CD8-positive, alpha-beta memory T cell (primary cell): Measurements from ENCODE around the gene IQGAP1. TPM values are rescaled to one million over a fixed set of nuclear protein-coding genes. Genes with fewer than 3 reads are reported as not detected.
"Not testable (repeated sequence)": the region's sequence is repeated elsewhere in the genome, so short reads cannot be mapped to it uniquely, and the experiment has no call there.

Experiments used
- CTCF ChIA-PET: fragments of 350-600 bp; sonication (Branson Sonifier 250); formaldehyde crosslinking; loops from one replicate; lab custom pipeline; 2021; ENCODE audit warnings: antibody characterized with exemption; lab: Charles Lee
- POLR2A ChIA-PET: fragments of 350-600 bp; sonication (Branson Sonifier 250); formaldehyde crosslinking; loops from one replicate; lab custom pipeline; 2021; ENCODE audit warnings: antibody characterized with exemption; lab: Charles Lee
- DNase-seq, 5 donors: peaks; one replicate each; pipeline versions ENCODE4 v3.0.0 to v3.0.0-alpha.2; 2020 to 2022; ENCODE audit warnings: mixed read lengths in 1 of 5
- H3K27ac ChIP-seq: one replicate; pipeline ENCODE4 v1.7.0; 2013; ENCODE audit warnings: low read depth, mild to moderate bottlenecking, low read length, moderate library complexity
- H3K27me3 ChIP-seq: 2 replicates; pipeline ENCODE4 v1.7.0; 2013; ENCODE audit warnings: low read length, mild to moderate bottlenecking; ENCODE audit not compliant: insufficient read depth, poor library complexity, severe bottlenecking
- H3K36me3 ChIP-seq: 2 replicates; pipeline ENCODE4 v1.7.0; 2013; ENCODE audit warnings: mild to moderate bottlenecking, low read length, moderate library complexity; ENCODE audit not compliant: insufficient read depth
- H3K4me1 ChIP-seq: 2 replicates; pipeline ENCODE4 v1.7.0; 2013; ENCODE audit warnings: mild to moderate bottlenecking, low read length, moderate library complexity; ENCODE audit not compliant: insufficient read depth
- H3K4me3 ChIP-seq: 2 replicates; pipeline ENCODE4 v1.7.0; 2013; ENCODE audit warnings: mild to moderate bottlenecking, low read length
- H3K9me3 ChIP-seq: 2 replicates; pipeline ENCODE4 v1.7.0; 2013; ENCODE audit warnings: mild to moderate bottlenecking, low read length
- H3K27ac Mint-ChIP-seq, 8 donors: one replicate each; pipeline ENCODE4 v1.8.0; 2020 to 2021; ENCODE audit warnings: mixed read lengths in 8 of 8, mild to moderate bottlenecking in 6 of 8, inconsistent platforms in 3 of 8, moderate library complexity in 3 of 8
- H3K27me3 Mint-ChIP-seq, 2 donors: one replicate each; pipeline ENCODE4 v1.8.0; 2020 to 2021; ENCODE audit warnings: mixed read lengths in 2 of 2, mild to moderate bottlenecking in 1 of 2, moderate library complexity in 1 of 2
- H3K36me3 Mint-ChIP-seq, 3 donors: one replicate each; pipeline ENCODE4 v1.8.0; 2020 to 2021; ENCODE audit warnings: mixed read lengths in 3 of 3, inconsistent platforms in 1 of 3, mild to moderate bottlenecking in 1 of 3
- H3K4me1 Mint-ChIP-seq, 3 donors: one replicate each; pipeline ENCODE4 v1.8.0; 2020 to 2021; ENCODE audit warnings: mixed read lengths in 3 of 3, inconsistent platforms in 1 of 3, mild to moderate bottlenecking in 1 of 3
- H3K4me3 Mint-ChIP-seq, 7 donors: one replicate each; pipeline ENCODE4 v1.8.0; 2020 to 2021; ENCODE audit warnings: mixed read lengths in 7 of 7, mild to moderate bottlenecking in 6 of 7, moderate library complexity in 4 of 7, inconsistent platforms in 2 of 7
- H3K9me3 Mint-ChIP-seq, 5 donors: one replicate each; pipeline ENCODE4 v1.8.0; 2020 to 2022; ENCODE audit warnings: mixed read lengths in 5 of 5, mild to moderate bottlenecking in 3 of 5, moderate library complexity in 2 of 5, inconsistent platforms in 1 of 5
- polyA plus RNA-seq: library from polyadenylated mRNA; unstranded; fragments of 300-500 nt; fragmentation: Illumina TruSeq; gene quantifications from one replicate; pipeline ENCODE4 v1.2.3, GENCODE V29; 2021
- total RNA-seq, 2 experiments: library from RNA; stranded (reverse); gene quantifications; one replicate each; pipeline ENCODE4 v1.2.3, GENCODE V29; 2021

Gene IQGAP1
- total and polyA plus RNA-seq, 3 experiments from 2014 or later, result 151 to 176 (median 173) TPM

- ChIA-PET POLR2A (interaction anchor here (3.6 kb wide), 1 partner anchor 14 kb away, joined by 46 read pairs; the partner anchor contains the start of gene IQGAP1), CTCF (interaction anchor here (1.3 to 3.7 kb wide), 2 partner anchors 13 to 82 kb away, joined by 4 to 11 read pairs; no protein-coding TSS in a partner anchor)
- Histone ChIP-seq H3K27ac (peak overlapping the region; percentile 91), H3K4me3 (no peak overlapping the region), H3K27me3 (no peaks in the 10 kb centered on the region), H3K9me3 (no peaks in the 10 kb centered on the region), H3K36me3 (no peaks in the 10 kb centered on the region), H3K4me1 (peaks cover 54% of the 10 kb centered on the region)
- Mint-ChIP-seq H3K9me3 (no peaks in the 10 kb centered on the region), H3K4me3 (peak overlapping the region; percentile 10 to 79 (median 50)), H3K36me3 (peaks cover 0 to 9% (median 2%) of the 10 kb centered on the region in 3 donors), H3K27me3 (no peaks in the 10 kb centered on the region), H3K4me1 (peaks cover 66 to 90% (median 83%) of the 10 kb centered on the region in 3 donors), H3K27ac (peak overlapping the region; percentile 96 to 100 (median 99))
- no peak for DNase-seq
These were observed 14.2 kb downstream of the IQGAP1 start for GRCh38 chr15:90402223-90402622.

- no peak overlapping the region for H3K27ac ChIP-seq
- no peaks in the 10 kb centered on the region for H3K27me3 ChIP-seq
- no peaks in the 10 kb centered on the region for H3K27me3 Mint-ChIP-seq
- POLR2A ChIA-PET, result interaction anchor here (3.6 kb wide), 1 partner anchor 14 kb away, joined by 46 read pairs; the partner anchor contains the start of gene IQGAP1
- H3K27ac Mint-ChIP-seq, result peak overlapping the region; percentile 96 to 100 (median 99)
- H3K36me3 Mint-ChIP-seq, result peaks cover 0 to 9% (median 2%) of the 10 kb centered on the region in 3 donors
- H3K9me3 ChIP-seq, result no peaks in the 10 kb centered on the region
- peaks cover 59% of the 10 kb centered on the region for H3K4me1 ChIP-seq
- H3K9me3 Mint-ChIP-seq, result no peaks in the 10 kb centered on the region
- H3K4me3 ChIP-seq, result no peak overlapping the region
- H3K4me1 Mint-ChIP-seq, result peaks cover 70 to 94% (median 87%) of the 10 kb centered on the region in 3 donors
- no peaks in the 10 kb centered on the region for H3K36me3 ChIP-seq
- DNase-seq, result no peak
- H3K4me3 Mint-ChIP-seq, result peak overlapping the region in 5 of 7 donors; percentile 10 to 76 (median 19)
- CTCF ChIA-PET, result interaction anchor here (3.7 kb wide), 1 partner anchor 83 kb away, joined by 11 read pairs; no protein-coding TSS in a partner anchor
These were observed 14.7 kb downstream of the IQGAP1 start for GRCh38 chr15:90402767-90403166.

GRCh38 chr15:90405055-90405607 is 17.1 kb downstream of the IQGAP1 start:
- Mint-ChIP-seq H3K4me3 (peak overlapping the region in 1 of 7 donors; percentile 8), H3K27me3 (no peaks in the 10 kb centered on the region), H3K27ac (peak overlapping the region in 6 of 8 donors; percentile 17 to 76 (median 59)), H3K36me3 (peaks cover 4 to 17% (median 4%) of the 10 kb centered on the region in 3 donors), H3K9me3 (no peaks in the 10 kb centered on the region), H3K4me1 (peaks cover 77 to 94% (median 88%) of the 10 kb centered on the region in 3 donors)
- H3K27ac ChIP-seq, result no peak overlapping the region
- H3K4me3 ChIP-seq, result no peak overlapping the region
- no peaks in the 10 kb centered on the region for H3K27me3 ChIP-seq
- no peaks in the 10 kb centered on the region for H3K9me3 ChIP-seq
- CTCF ChIA-PET, result interaction anchor here (0.7 to 1.1 kb wide), 2 partner anchors 15 to 43 kb away, joined by 3 to 4 read pairs; no protein-coding TSS in a partner anchor
- POLR2A ChIA-PET, result no interaction called here
- no peak for DNase-seq
- peaks cover 60% of the 10 kb centered on the region for H3K4me1 ChIP-seq
- no peaks in the 10 kb centered on the region for H3K36me3 ChIP-seq

GRCh38 chr15:90407336-90407735 is 19.3 kb downstream of the IQGAP1 start:
- H3K4me3 Mint-ChIP-seq, result peak overlapping the region in 3 of 7 donors; percentile 56 to 81 (median 63)
- H3K9me3 Mint-ChIP-seq, result no peaks in the 10 kb centered on the region
- DNase-seq, result no peak
- peaks cover 70 to 90% (median 87%) of the 10 kb centered on the region in 3 donors for H3K4me1 Mint-ChIP-seq
- H3K36me3 ChIP-seq, result no peaks in the 10 kb centered on the region
- ChIA-PET POLR2A (interaction anchor here (1.7 kb wide), 1 partner anchor 19 kb away, joined by 21 read pairs; the partner anchor contains the start of gene IQGAP1), CTCF (interaction anchor here (1.2 to 2.4 kb wide), 3 partner anchors 15 to 87 kb away, joined by 3 to 10 read pairs (median 5); partner anchors contain the start of gene IQGAP1)
- no peaks in the 10 kb centered on the region for H3K27me3 Mint-ChIP-seq
- no peak overlapping the region for H3K27ac ChIP-seq
- H3K4me3 ChIP-seq, result no peak overlapping the region
- H3K27ac Mint-ChIP-seq, result peak overlapping the region in 6 of 8 donors; percentile 54 to 98 (median 72)
- H3K36me3 Mint-ChIP-seq, result peaks cover 9 to 22% (median 9%) of the 10 kb centered on the region in 3 donors
- no peaks in the 10 kb centered on the region for H3K27me3 ChIP-seq
- H3K4me1 ChIP-seq, result peaks cover 53% of the 10 kb centered on the region
- no peaks in the 10 kb centered on the region for H3K9me3 ChIP-seq

- Mint-ChIP-seq H3K4me3 (peak overlapping the region; percentile 29 to 81 (median 56)), H3K36me3 (peaks cover 9 to 21% (median 9%) of the 10 kb centered on the region in 3 donors), H3K9me3 (no peaks in the 10 kb centered on the region), H3K4me1 (peaks cover 72 to 90% (median 89%) of the 10 kb centered on the region in 3 donors), H3K27ac (peak overlapping the region; percentile 19 to 98 (median 68)), H3K27me3 (no peaks in the 10 kb centered on the region)
- ChIA-PET POLR2A (interaction anchor here (1.7 kb wide), 1 partner anchor 20 kb away, joined by 21 read pairs; the partner anchor contains the start of gene IQGAP1), CTCF (interaction anchor here (1.2 to 2.4 kb wide), 3 partner anchors 16 to 87 kb away, joined by 3 to 10 read pairs (median 5); partner anchors contain the start of gene IQGAP1)
- Histone ChIP-seq H3K27ac (peak overlapping the region; percentile 21), H3K36me3 (no peaks in the 10 kb centered on the region), H3K4me3 (no peak overlapping the region), H3K9me3 (no peaks in the 10 kb centered on the region), H3K4me1 (peaks cover 53% of the 10 kb centered on the region), H3K27me3 (no peaks in the 10 kb centered on the region)
- DNase-seq, result peak in 4 of 5 donors; percentile 21 to 76 (median 45)
These were observed 19.9 kb downstream of the IQGAP1 start for GRCh38 chr15:90407871-90408317.

GRCh38 chr15:90408657-90409056 is 20.6 kb downstream of the IQGAP1 start:
- H3K27ac Mint-ChIP-seq, result peak overlapping the region; percentile 19 to 98 (median 70)
- Histone ChIP-seq H3K4me3 (no peak overlapping the region), H3K27ac (peak overlapping the region; percentile 21), H3K4me1 (peaks cover 60% of the 10 kb centered on the region), H3K9me3 (no peaks in the 10 kb centered on the region), H3K36me3 (no peaks in the 10 kb centered on the region), H3K27me3 (no peaks in the 10 kb centered on the region)
- no peak for DNase-seq
- ChIA-PET CTCF (interaction anchor here (1.6 to 2.4 kb wide), 2 partner anchors 21 to 88 kb away, joined by 3 to 10 read pairs; partner anchors contain the start of gene IQGAP1), POLR2A (interaction anchor here (1.7 kb wide), 1 partner anchor 20 kb away, joined by 21 read pairs; the partner anchor contains the start of gene IQGAP1)
- H3K4me1 Mint-ChIP-seq, result peaks cover 80 to 93% (median 93%) of the 10 kb centered on the region in 3 donors
- H3K4me3 Mint-ChIP-seq, result peak overlapping the region in 5 of 7 donors; percentile 3 to 81 (median 73)
- no peaks in the 10 kb centered on the region for H3K9me3 Mint-ChIP-seq
- no peaks in the 10 kb centered on the region for H3K27me3 Mint-ChIP-seq
- peaks cover 9 to 21% (median 9%) of the 10 kb centered on the region in 3 donors for H3K36me3 Mint-ChIP-seq

GRCh38 chr15:90409587-90409986 is 21.5 kb downstream of the IQGAP1 start:
- H3K4me3 ChIP-seq, H3K27ac ChIP-seq, H3K36me3 ChIP-seq, CTCF ChIA-PET, DNase-seq, H3K27me3 ChIP-seq, H3K9me3 Mint-ChIP-seq, H3K27me3 Mint-ChIP-seq, POLR2A ChIA-PET, H3K9me3 ChIP-seq: not testable (repeated sequence)
- H3K36me3 Mint-ChIP-seq, result peaks cover 9 to 16% (median 9%) of the 10 kb centered on the region in 3 donors
- H3K4me3 Mint-ChIP-seq, result peak overlapping the region in 4 of 7 donors; percentile 5 to 69 (median 53)
- peaks cover 68% of the 10 kb centered on the region for H3K4me1 ChIP-seq
- H3K27ac Mint-ChIP-seq, result peak overlapping the region in 6 of 8 donors; percentile 46 to 95 (median 84)
- H3K4me1 Mint-ChIP-seq, result peaks cover 80 to 94% (median 93%) of the 10 kb centered on the region in 3 donors
